A673 (cell line): ENCODE data around the gene FAM241A.
"Not testable (repeated sequence)": the region's sequence is repeated elsewhere in the genome, so short reads cannot be mapped to it uniquely, and the experiment has no call there.

Experiments
- CTCF ChIP-seq: fragments of 300-800, 200-600 bp; sonication (generic); conservative IDR thresholded peaks from 2 replicates; pipeline ENCODE4 v1.5.1; 2017; ENCODE audit warnings: low read depth, mild to moderate bottlenecking, antibody characterized with exemption, low read length, moderate library complexity, mixed read lengths
- EZH2 ChIP-seq: fragments of 200-600 bp; sonication (generic); IDR thresholded peaks from 2 replicates; pipeline ENCODE4 v1.6.1; 2017; ENCODE audit warnings: borderline replicate concordance, low read depth, mild to moderate bottlenecking, mixed read lengths, antibody characterized with exemption, low read length; ENCODE audit not compliant: poor library complexity, severe bottlenecking

DNA sequence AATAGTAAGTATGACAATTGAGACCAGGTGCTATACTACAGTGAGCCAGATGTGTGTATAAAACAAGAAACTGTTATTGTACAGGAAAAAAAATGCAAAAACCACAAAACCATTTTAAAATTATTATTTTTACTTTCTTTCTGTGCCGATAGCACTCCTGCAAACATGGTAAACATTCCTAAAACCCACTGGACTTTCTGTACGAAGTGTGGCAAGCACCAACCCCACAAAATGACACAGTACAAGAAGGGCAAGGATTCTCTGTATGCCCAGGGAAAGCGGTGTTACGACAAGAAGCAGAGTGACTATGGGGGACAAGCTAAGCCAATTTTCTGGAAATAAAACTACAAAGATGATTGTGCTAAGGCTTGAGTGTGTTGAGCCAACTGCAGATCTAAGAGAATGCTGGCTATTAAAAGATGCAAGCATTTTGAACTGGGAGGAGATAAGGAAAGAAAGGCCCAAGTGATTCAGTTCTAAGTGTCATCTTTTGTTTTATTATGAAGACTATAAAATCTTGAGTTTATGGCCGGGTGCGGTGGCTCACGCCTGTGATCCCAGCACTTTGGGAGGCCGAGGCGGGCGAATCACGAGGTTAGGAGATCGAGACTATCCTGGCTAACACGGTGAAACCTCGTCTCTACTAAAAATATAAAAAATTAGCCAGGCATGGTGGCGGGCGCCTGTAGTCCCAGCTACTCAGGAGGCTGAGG is 26.0 kb downstream of the FAM241A start:
- TF ChIP-seq CTCF, EZH2: not testable (repeated sequence)
